SU-DHL-6 (cell line): Measurements from ENCODE around the gene FBP1.

Experiments
- H2AFZ ChIP-seq: fragments of 200-600 bp; sonication (generic); 2 replicates; pipeline ENCODE4 v1.6.1; 2014; ENCODE audit warnings: low read depth, mild to moderate bottlenecking, moderate library complexity, mixed read lengths, antibody characterized with exemption, low read length; ENCODE audit not compliant: severe bottlenecking
- H3F3A ChIP-seq: fragments of 200-600 bp; shearing (Covaris generic); 2 replicates; pipeline ENCODE4 v1.6.0; 2016; ENCODE audit warnings: antibody characterized with exemption, mild to moderate bottlenecking; ENCODE audit not compliant: insufficient read depth
- H3K27ac ChIP-seq: fragments of 200-600 bp; sonication (generic); 2 replicates; pipeline ENCODE4 v1.5.1; 2016; ENCODE audit warnings: low read depth, mild to moderate bottlenecking, low read length, moderate library complexity, mixed read lengths
- H3K27me3 ChIP-seq: fragments of 200-600 bp; sonication (generic), shearing (Covaris generic); 2 replicates; pipeline ENCODE4 v1.6.0; 2014; ENCODE audit warnings: mild to moderate bottlenecking, low read length
- H3K36me3 ChIP-seq: fragments of 200-600 bp; sonication (generic); 2 replicates; pipeline ENCODE4 v1.6.1; 2014; ENCODE audit warnings: mild to moderate bottlenecking, low read length, mixed read lengths
- H3K4me2 ChIP-seq: fragments of 300-600, 200-600 bp; shearing (Covaris generic), sonication (generic); 2 replicates; pipeline ENCODE4 v1.6.0; 2014; ENCODE audit warnings: low read length, low read depth, mild to moderate bottlenecking; ENCODE audit not compliant: poor library complexity, severe bottlenecking
- H3K4me3 ChIP-seq: fragments of 200-600 bp; sonication (generic); 2 replicates; pipeline ENCODE4 v1.5.1; 2014; ENCODE audit warnings: antibody characterized with exemption, low read length, mild to moderate bottlenecking, mixed read lengths; ENCODE audit not compliant: insufficient read depth, poor library complexity, severe bottlenecking
- H3K79me2 ChIP-seq: fragments of 200-600 bp; sonication (generic); 2 replicates; pipeline ENCODE4 v1.6.1; 2014; ENCODE audit warnings: mild to moderate bottlenecking, low read length, moderate library complexity; ENCODE audit not compliant: insufficient read depth
- H3K9ac ChIP-seq: fragments of 200-600 bp; sonication (generic); 2 replicates; pipeline ENCODE4 v1.7.0; 2014; ENCODE audit warnings: mild to moderate bottlenecking, low read length
- H3K9me2 ChIP-seq: fragments of 200-600 bp; sonication (generic); replicated peaks from 2 replicates; pipeline ENCODE4 v1.6.1; 2014; ENCODE audit warnings: low read length; ENCODE audit not compliant: insufficient read depth
- H3K9me3 ChIP-seq: fragments of 200-600 bp; sonication (generic); 2 replicates; pipeline ENCODE4 v1.6.1; 2014; ENCODE audit warnings: low read length, mixed read lengths; ENCODE audit not compliant: insufficient read depth
- H4K20me1 ChIP-seq: fragments of 200-600 bp; sonication (generic); 2 replicates; pipeline ENCODE4 v1.6.1; 2014; ENCODE audit warnings: low read depth, mild to moderate bottlenecking, antibody characterized with exemption, low read length, moderate library complexity, mixed read lengths
- CTCF ChIP-seq: fragments of 200-600 bp; sonication (generic); IDR thresholded peaks from one replicate; pipeline ENCODE4 v1.5.1; 2017; ENCODE audit warnings: antibody characterized with exemption, mild to moderate bottlenecking, low read length, moderate library complexity; ENCODE audit not compliant: insufficient read depth, poor library complexity, severe bottlenecking
- EZH2phosphoT487 ChIP-seq: fragments of 200-600 bp; sonication (generic), shearing (Covaris generic); conservative IDR thresholded peaks from 2 replicates; pipeline ENCODE4 v1.6.1; 2018; ENCODE audit warnings: mild to moderate bottlenecking, antibody characterized with exemption, low read length, moderate library complexity, mixed read lengths

FBP1 gene

GRCh38 chr9:94586316-94586715 is 53.0 kb downstream of the FBP1 start:
- H3K9me3 ChIP-seq, result no peaks in the 10 kb centered on the region
- H3K27ac ChIP-seq, result no peak overlapping the region
- no peaks in the 10 kb centered on the region for H3K9me2 ChIP-seq
- H2AFZ ChIP-seq, result no peak overlapping the region
- no peak overlapping the region for H3K9ac ChIP-seq
- no peaks in the 10 kb centered on the region for H3K27me3 ChIP-seq
- TF ChIP-seq CTCF, result no peak
- TF ChIP-seq EZH2phosphoT487, result no peak
- H3K36me3 ChIP-seq, result no peaks in the 10 kb centered on the region
- H4K20me1 ChIP-seq, result no peaks in the 10 kb centered on the region
- no peak overlapping the region for H3K4me2 ChIP-seq
- no peak overlapping the region for H3K4me3 ChIP-seq
- H3K79me2 ChIP-seq, result no peaks in the 10 kb centered on the region
- no peaks in the 10 kb centered on the region for H3F3A ChIP-seq

- Histone ChIP-seq H3K36me3 (no peaks in the 10 kb centered on the region), H3K27me3 (no peaks in the 10 kb centered on the region), H3K9me3 (no peaks in the 10 kb centered on the region), H2AFZ (no peak overlapping the region), H4K20me1 (no peaks in the 10 kb centered on the region), H3K27ac (no peak overlapping the region), H3K4me2 (no peak overlapping the region), H3K9ac (no peak overlapping the region), H3F3A (no peaks in the 10 kb centered on the region), H3K4me3 (no peak overlapping the region), H3K9me2 (no peaks in the 10 kb centered on the region), H3K79me2 (no peaks in the 10 kb centered on the region)
- no peak for TF ChIP-seq EZH2phosphoT487
These were observed 54.8 kb downstream of the FBP1 start for GRCh38 chr9:94584555-94584954.

- H3K9ac ChIP-seq, result no peak overlapping the region
- H3K9me3 ChIP-seq, result no peaks in the 10 kb centered on the region
- H3K4me2 ChIP-seq, result no peak overlapping the region
- H3K27me3 ChIP-seq, result no peaks in the 10 kb centered on the region
- H3K27ac ChIP-seq, result no peak overlapping the region
- TF ChIP-seq EZH2phosphoT487, result no peak
- no peak for TF ChIP-seq CTCF
- no peaks in the 10 kb centered on the region for H3K79me2 ChIP-seq
- H3K9me2 ChIP-seq, result no peaks in the 10 kb centered on the region
- no peaks in the 10 kb centered on the region for H3F3A ChIP-seq
- H4K20me1 ChIP-seq, result no peaks in the 10 kb centered on the region
- H3K4me3 ChIP-seq, result no peak overlapping the region
- no peaks in the 10 kb centered on the region for H3K36me3 ChIP-seq
- no peak overlapping the region for H2AFZ ChIP-seq
These were observed 57.6 kb downstream of the FBP1 start for GRCh38 chr9:94581728-94582127.

GRCh38 chr9:94577571-94577970 is 61.7 kb downstream of the FBP1 start:
- TF ChIP-seq CTCF (no peak), EZH2phosphoT487 (no peak)
- Histone ChIP-seq H4K20me1 (no peaks in the 10 kb centered on the region), H3K9me2 (no peaks in the 10 kb centered on the region), H3K4me3 (no peak overlapping the region), H3K27me3 (no peaks in the 10 kb centered on the region), H3K36me3 (no peaks in the 10 kb centered on the region), H3K79me2 (no peaks in the 10 kb centered on the region), H3K9me3 (no peaks in the 10 kb centered on the region), H2AFZ (no peak overlapping the region), H3K9ac (no peak overlapping the region), H3K4me2 (no peak overlapping the region), H3F3A (no peaks in the 10 kb centered on the region), H3K27ac (no peak overlapping the region)
